ENCODE data around the gene PCDHB9. TPM values are rescaled to one million over a fixed set of nuclear protein-coding genes. Genes with fewer than 3 reads are reported as not detected.
A peak's percentile ranks its signal among the peaks of the same experiment; 100 is the strongest.
"Not testable (repeated sequence)": the region's sequence is repeated elsewhere in the genome, so short reads cannot be mapped to it uniquely, and the experiment has no call there.

PCDHB9 gene
- total and polyA plus RNA-seq, 4 experiments from 2014 or later: 0.44 to 0.62 (median 0.44) TPM; not detected in 1

- Mint-ChIP-seq H3K27me3 (peaks cover 18 to 27% of the 10 kb centered on the region in 2 donors), H3K9me3 (peaks cover 0 to 34% (median 15%) of the 10 kb centered on the region in 8 donors), H3K4me1 (peaks cover 0 to 11% (median 0%) of the 10 kb centered on the region in 4 donors)
- intact Hi-C loops (cut with micrococcal nuclease); H3K36me3 Mint-ChIP-seq; H3K4me3 ChIP-seq (ENCODE audit: low read length in 2 of 2); H3K27ac ChIP-seq (ENCODE audit: low read depth, low read length); POLR2A ChIA-PET (ENCODE audit: partially characterized antibody); H3K27me3 ChIP-seq (ENCODE audit: insufficient read depth, low read length); H3K9me3 ChIP-seq (ENCODE audit: control insufficient read depth in 1 of 2, low read length in 2 of 2); H3K4me3 Mint-ChIP-seq; H3K27ac Mint-ChIP-seq; CTCF ChIA-PET (ENCODE audit: partially characterized antibody); H3K36me3 ChIP-seq (ENCODE audit: insufficient read depth, low read length); H3K4me1 ChIP-seq (ENCODE audit: insufficient read depth, low read length): not testable (repeated sequence)
- peak in 1 of 5 donors; percentile 2 for DNase-seq
Measured at GRCh38 chr5:141177577-141178191, 9.3 kb upstream of the PCDHB9 start, which contains the start of gene PCDHB8. Gene PCDHB8 (plus strand): TSS chr5:141177790. CDS start chr5:141178035, 245 bp downstream.

DNA sequence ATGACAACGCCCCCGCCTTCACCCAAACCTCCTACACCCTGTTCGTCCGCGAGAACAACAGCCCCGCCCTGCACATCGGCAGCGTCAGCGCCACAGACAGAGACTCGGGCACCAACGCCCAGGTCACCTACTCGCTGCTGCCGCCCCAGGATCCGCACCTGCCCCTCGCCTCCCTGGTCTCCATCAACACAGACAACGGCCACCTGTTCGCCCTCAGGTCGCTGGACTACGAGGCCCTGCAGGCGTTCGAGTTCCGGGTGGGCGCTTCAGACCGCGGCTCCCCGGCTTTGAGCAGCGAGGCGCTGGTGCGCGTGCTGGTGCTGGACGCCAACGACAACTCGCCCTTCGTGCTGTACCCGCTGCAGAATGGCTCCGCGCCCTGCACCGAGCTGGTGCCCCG is 7.6 kb upstream of the PCDHB9 start:
- H3K4me1 ChIP-seq (ENCODE audit: insufficient read depth, low read length); H3K36me3 ChIP-seq (ENCODE audit: insufficient read depth, low read length); H3K4me1 Mint-ChIP-seq; POLR2A ChIA-PET (ENCODE audit: partially characterized antibody); H3K27me3 ChIP-seq (ENCODE audit: insufficient read depth, low read length); H3K36me3 Mint-ChIP-seq; DNase-seq; H3K27ac ChIP-seq (ENCODE audit: low read depth, low read length); H3K9me3 ChIP-seq (ENCODE audit: control insufficient read depth in 1 of 2, low read length in 2 of 2); H3K4me3 ChIP-seq (ENCODE audit: low read length in 2 of 2); CTCF ChIA-PET (ENCODE audit: partially characterized antibody); H3K27ac Mint-ChIP-seq; intact Hi-C loops (cut with micrococcal nuclease); H3K4me3 Mint-ChIP-seq: not testable (repeated sequence)
- H3K27me3 Mint-ChIP-seq: peaks cover 16 to 18% of the 10 kb centered on the region in 2 donors
- H3K9me3 Mint-ChIP-seq: peaks cover 0 to 31% (median 18%) of the 10 kb centered on the region in 8 donors

DNA sequence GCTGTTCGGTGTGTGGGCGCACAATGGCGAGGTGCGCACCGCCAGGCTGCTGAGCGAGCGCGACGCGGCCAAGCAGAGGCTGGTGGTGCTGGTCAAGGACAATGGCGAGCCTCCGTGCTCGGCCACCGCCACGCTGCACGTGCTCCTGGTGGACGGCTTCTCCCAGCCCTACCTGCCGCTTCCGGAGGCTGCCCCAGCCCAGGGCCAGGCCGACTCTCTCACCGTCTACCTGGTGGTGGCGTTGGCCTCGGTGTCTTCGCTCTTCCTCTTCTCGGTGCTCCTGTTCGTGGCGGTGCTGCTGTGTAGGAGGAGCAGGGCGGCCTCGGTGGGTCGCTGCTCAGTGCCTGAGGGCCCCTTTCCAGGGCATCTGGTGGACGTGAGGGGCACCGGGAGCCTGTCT is 7.1 kb upstream of the PCDHB9 start:
- intact Hi-C loops (cut with micrococcal nuclease); H3K36me3 Mint-ChIP-seq; CTCF ChIA-PET (ENCODE audit: partially characterized antibody); POLR2A ChIA-PET (ENCODE audit: partially characterized antibody); H3K4me1 ChIP-seq (ENCODE audit: insufficient read depth, low read length); DNase-seq; H3K4me3 ChIP-seq (ENCODE audit: low read length in 2 of 2); H3K27me3 ChIP-seq (ENCODE audit: insufficient read depth, low read length); H3K27ac Mint-ChIP-seq; H3K27ac ChIP-seq (ENCODE audit: low read depth, low read length); H3K36me3 ChIP-seq (ENCODE audit: insufficient read depth, low read length); H3K9me3 ChIP-seq (ENCODE audit: control insufficient read depth in 1 of 2, low read length in 2 of 2); H3K4me1 Mint-ChIP-seq: not testable (repeated sequence)
- Mint-ChIP-seq H3K27me3 (peaks cover 19 to 22% of the 10 kb centered on the region in 2 donors), H3K9me3 (peaks cover 0 to 35% (median 22%) of the 10 kb centered on the region in 8 donors), H3K4me3 (peak overlapping the region in 1 of 8 donors; percentile 38)

- Histone ChIP-seq H3K27ac (ENCODE audit: low read depth, low read length) (no peak overlapping the region), H3K27me3 (ENCODE audit: insufficient read depth, low read length) (no peaks in the 10 kb centered on the region), H3K4me1 (ENCODE audit: insufficient read depth, low read length) (no peaks in the 10 kb centered on the region), H3K9me3 (ENCODE audit: control insufficient read depth in 1 of 2, low read length in 2 of 2) (no peaks in the 10 kb centered on the region), H3K4me3 (ENCODE audit: low read length in 2 of 2) (no peak overlapping the region), H3K36me3 (ENCODE audit: insufficient read depth, low read length) (no peaks in the 10 kb centered on the region)
- H3K9me3 Mint-ChIP-seq: peaks cover 0 to 35% (median 21%) of the 10 kb centered on the region in 8 donors
- ChIA-PET CTCF (ENCODE audit: partially characterized antibody) (no interaction called here), POLR2A (ENCODE audit: partially characterized antibody) (no interaction called here)
- DNase-seq: no peak
- H3K36me3 Mint-ChIP-seq: no peaks in the 10 kb centered on the region
- intact Hi-C loops (cut with micrococcal nuclease): no loop called here
- peaks cover 0 to 6% (median 0%) of the 10 kb centered on the region in 4 donors for H3K4me1 Mint-ChIP-seq
- H3K27ac Mint-ChIP-seq: no peak overlapping the region
- no peak overlapping the region for H3K4me3 Mint-ChIP-seq
- peaks cover 18 to 22% of the 10 kb centered on the region in 2 donors for H3K27me3 Mint-ChIP-seq
Measured at GRCh38 chr5:141180313-141180712, 6.6 kb upstream of the PCDHB9 start.

DNA sequence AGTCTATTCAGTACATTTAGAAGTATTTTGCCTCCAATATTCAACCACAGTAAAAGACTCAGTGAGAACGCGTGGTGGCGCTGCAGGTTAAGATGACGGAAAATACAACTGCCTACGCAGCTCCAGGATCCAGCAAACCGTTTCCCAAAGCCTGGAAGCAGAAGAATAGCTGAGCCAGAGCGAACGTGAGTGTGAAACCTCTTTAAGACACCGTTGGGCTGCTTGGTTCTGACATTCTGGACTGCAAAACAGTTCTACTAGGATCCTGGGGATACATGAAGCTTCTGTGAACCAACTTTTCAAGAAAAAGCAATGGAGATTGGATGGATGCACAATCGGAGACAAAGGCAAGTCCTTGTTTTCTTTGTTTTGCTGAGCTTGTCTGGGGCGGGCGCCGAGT is 4.7 kb upstream of the PCDHB9 start, which contains the start of gene PCDHB16:
Gene PCDHB16 (plus strand): TSS at position 140 of the 400 bp plus-strand sequence. CDS start 173 bp downstream, at position 313.
- CTCF ChIA-PET (ENCODE audit: partially characterized antibody): no interaction called here
- H3K4me3 Mint-ChIP-seq: no peak within 1 kb of the TSS

DNA sequence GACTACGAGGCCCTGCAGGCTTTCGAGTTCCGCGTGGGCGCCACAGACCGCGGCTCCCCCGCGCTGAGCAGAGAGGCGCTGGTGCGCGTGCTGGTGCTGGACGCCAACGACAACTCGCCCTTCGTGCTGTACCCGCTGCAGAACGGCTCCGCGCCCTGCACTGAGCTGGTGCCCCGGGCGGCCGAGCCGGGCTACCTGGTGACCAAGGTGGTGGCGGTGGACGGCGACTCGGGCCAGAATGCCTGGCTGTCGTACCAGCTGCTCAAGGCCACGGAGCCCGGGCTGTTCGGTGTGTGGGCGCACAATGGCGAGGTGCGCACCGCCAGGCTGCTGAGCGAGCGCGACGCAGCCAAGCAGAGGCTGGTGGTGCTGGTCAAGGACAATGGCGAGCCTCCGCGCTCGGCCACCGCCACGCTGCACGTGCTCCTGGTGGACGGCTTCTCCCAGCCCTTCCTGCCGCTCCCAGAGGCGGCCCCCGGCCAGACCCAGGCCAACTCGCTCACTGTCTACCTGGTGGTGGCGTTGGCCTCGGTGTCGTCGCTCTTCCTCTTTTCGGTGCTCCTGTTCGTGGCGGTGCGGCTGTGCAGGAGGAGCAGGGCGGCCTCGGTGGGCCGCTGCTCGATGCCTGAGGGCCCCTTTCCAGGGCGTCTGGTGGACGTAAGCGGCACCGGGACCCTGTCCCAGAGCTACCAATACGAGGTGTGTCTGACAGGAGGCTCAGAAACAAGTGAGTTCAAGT is 2.7 kb upstream of the PCDHB9 start:
- DNase-seq; CTCF ChIA-PET (ENCODE audit: partially characterized antibody); intact Hi-C loops (cut with micrococcal nuclease); H3K4me3 ChIP-seq (ENCODE audit: low read length in 2 of 2); H3K4me3 Mint-ChIP-seq; H3K9me3 ChIP-seq (ENCODE audit: control insufficient read depth in 1 of 2, low read length in 2 of 2); H3K27ac ChIP-seq (ENCODE audit: low read depth, low read length); POLR2A ChIA-PET (ENCODE audit: partially characterized antibody); H3K36me3 Mint-ChIP-seq; H3K36me3 ChIP-seq (ENCODE audit: insufficient read depth, low read length); H3K4me1 ChIP-seq (ENCODE audit: insufficient read depth, low read length); H3K27ac Mint-ChIP-seq; H3K27me3 ChIP-seq (ENCODE audit: insufficient read depth, low read length): not testable (repeated sequence)
- peaks cover 23 to 38% of the 10 kb centered on the region in 2 donors for H3K27me3 Mint-ChIP-seq
- H3K4me1 Mint-ChIP-seq: peaks cover 0 to 16% (median 5%) of the 10 kb centered on the region in 4 donors
- H3K9me3 Mint-ChIP-seq: peaks cover 3 to 46% (median 27%) of the 10 kb centered on the region in 8 donors

More for the DNA sequence above, 4.7 kb upstream of the PCDHB9 start, which contains the start of gene PCDHB16:
- DNase-seq: no peak
- Histone ChIP-seq H3K4me1 (ENCODE audit: insufficient read depth, low read length) (no peaks in the 10 kb centered on the region), H3K9me3 (ENCODE audit: control insufficient read depth in 1 of 2, low read length in 2 of 2) (no peaks in the 10 kb centered on the region), H3K36me3 (ENCODE audit: insufficient read depth, low read length) (no peaks in the 10 kb centered on the region), H3K4me3 (ENCODE audit: low read length in 2 of 2) (no peak within 1 kb of the TSS), H3K27ac (ENCODE audit: low read depth, low read length) (no peak within 1 kb of the TSS), H3K27me3 (ENCODE audit: insufficient read depth, low read length) (no peaks in the 10 kb centered on the region)
- Mint-ChIP-seq H3K9me3 (peaks cover 0 to 39% (median 23%) of the 10 kb centered on the region in 8 donors), H3K36me3 (no peaks in the 10 kb centered on the region), H3K27me3 (peaks cover 18 to 29% of the 10 kb centered on the region in 2 donors), H3K27ac (no peak within 1 kb of the TSS), H3K4me1 (peaks cover 0 to 11% (median 3%) of the 10 kb centered on the region in 4 donors)
- intact Hi-C loops (cut with micrococcal nuclease): no loop called here
- POLR2A ChIA-PET (ENCODE audit: partially characterized antibody): no interaction called here

DNA sequence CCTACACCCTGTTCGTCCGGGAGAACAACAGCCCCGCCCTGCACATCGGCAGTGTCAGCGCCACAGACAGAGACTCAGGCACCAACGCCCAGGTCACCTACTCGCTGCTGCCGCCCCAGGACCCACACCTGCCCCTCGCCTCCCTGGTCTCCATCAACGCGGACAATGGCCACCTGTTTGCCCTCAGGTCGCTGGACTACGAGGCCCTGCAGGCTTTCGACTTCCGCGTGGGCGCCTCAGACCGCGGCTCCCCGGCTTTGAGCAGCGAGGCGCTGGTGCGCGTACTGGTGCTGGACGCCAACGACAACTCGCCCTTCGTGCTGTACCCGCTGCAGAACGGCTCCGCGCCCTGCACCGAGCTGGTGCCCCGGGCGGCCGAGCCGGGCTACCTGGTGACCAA is 1.7 kb downstream of the PCDHB9 start:
- CTCF ChIA-PET (ENCODE audit: partially characterized antibody); H3K27ac Mint-ChIP-seq; H3K36me3 ChIP-seq (ENCODE audit: insufficient read depth, low read length); H3K4me1 ChIP-seq (ENCODE audit: insufficient read depth, low read length); H3K27ac ChIP-seq (ENCODE audit: low read depth, low read length); POLR2A ChIA-PET (ENCODE audit: partially characterized antibody); H3K36me3 Mint-ChIP-seq; H3K27me3 ChIP-seq (ENCODE audit: insufficient read depth, low read length); H3K4me3 ChIP-seq (ENCODE audit: low read length in 2 of 2); H3K9me3 ChIP-seq (ENCODE audit: control insufficient read depth in 1 of 2, low read length in 2 of 2); DNase-seq: not testable (repeated sequence)
- H3K9me3 Mint-ChIP-seq: peaks cover 2 to 57% (median 36%) of the 10 kb centered on the region in 8 donors
- H3K4me1 Mint-ChIP-seq: peaks cover 0 to 18% (median 6%) of the 10 kb centered on the region in 4 donors
- intact Hi-C loops (cut with micrococcal nuclease): loop anchor here (5.0 kb wide), 1 partner anchor 374 kb away; no protein-coding TSS in a partner anchor
- H3K4me3 Mint-ChIP-seq: peak overlapping the region in 1 of 8 donors; percentile 22
- peaks cover 29 to 31% of the 10 kb centered on the region in 2 donors for H3K27me3 Mint-ChIP-seq
